GM11168 (cell line): ENCODE data around the gene EDRF1.

Experiments
- in situ Hi-C: fragments of 300-500 bp; cut with MboI; formaldehyde crosslinking; loops from one replicate; pipeline ENCODE4 v1.12.0; 2022; ENCODE audit warnings: low sequenced_read_pairs; ENCODE audit not compliant: unreplicated experiment

The EDRF1 gene

DNA sequence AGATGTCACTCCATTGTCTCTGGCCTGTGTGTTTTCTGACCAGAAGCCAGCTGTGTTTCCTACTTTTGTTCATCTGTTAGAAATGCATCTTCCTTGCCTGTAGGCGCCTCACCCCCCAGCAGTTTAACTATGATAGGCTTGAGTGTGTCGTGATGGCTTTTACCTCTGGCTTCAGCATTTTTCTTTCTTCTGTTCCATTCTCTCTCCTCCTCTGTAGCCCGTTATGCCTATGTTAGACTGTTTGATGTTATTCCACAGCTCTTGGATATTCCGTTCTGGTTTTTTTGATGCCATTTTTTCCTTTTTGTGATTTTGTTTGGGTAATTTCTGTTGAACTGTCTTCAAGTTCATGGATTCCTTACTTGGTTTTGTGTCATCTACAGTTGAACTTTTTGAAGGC, 38.2 kb downstream of the EDRF1 start:
- in situ Hi-C loops: no loop called here

DNA sequence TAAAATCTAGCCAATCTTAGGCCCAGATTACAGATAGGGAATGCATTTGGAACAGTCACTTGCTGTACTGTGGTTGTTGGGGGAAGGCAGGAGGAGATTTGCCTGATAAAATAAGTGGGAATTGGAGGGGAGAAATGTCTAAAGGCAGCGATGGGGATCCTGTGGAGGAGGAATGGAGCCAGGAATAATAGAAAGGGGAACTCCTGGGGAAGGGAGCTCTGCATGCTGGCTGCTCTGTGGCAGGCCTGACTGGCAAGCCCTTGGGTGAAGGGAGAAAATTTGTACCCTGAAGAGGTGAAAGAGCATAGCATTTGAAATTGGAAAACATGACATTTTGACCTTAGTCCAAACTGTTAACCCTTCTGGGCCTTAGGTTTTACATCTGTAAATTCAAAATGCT, 42.5 kb downstream of the EDRF1 start:
- in situ Hi-C loops: no loop called here

DNA sequence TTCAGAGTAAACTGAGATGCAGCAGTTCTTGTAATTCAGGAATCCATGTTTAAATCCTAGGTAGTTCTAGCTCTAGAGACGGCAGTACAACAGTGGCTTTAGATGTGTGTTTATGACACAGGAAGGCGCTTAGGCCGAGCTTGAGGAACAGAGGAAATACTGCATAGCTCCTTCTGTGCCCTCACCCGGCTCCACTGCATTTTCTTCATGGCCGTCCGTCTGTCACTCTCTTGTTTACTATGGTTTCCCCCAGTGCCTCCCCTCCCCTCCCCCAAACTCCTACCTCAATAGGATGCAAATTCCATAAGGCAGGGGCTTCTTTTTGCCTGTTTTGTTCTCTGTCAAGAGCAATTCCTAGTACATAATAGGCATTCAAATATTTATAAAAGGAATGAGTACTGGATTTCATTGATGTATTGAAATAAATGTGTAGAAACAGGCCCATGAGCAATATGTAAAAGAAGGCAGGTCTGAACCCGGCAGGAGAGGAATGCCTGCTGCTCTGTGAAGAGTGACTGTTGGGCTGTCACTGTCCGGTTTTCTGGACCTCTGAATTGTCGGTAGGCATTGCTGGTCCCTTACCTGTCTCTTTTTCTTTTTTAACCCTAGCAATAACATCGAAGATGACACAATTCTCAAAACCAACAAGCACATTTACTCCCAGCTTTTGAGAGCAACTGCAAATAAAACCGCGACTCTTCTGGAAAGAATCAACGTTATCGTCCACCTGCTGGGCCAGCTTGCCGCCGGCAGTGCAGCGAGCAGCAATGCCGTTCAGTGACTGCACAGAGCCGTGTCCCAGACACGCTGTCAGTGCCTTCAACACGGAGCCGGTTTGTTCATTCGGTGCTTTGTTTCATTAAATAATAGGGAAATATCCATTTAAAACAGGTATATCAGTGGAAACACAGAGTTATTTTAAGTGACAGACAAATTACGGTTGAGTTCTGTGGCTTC, 43.5 kb downstream of the EDRF1 start:
- in situ Hi-C loops: no loop called here

DNA sequence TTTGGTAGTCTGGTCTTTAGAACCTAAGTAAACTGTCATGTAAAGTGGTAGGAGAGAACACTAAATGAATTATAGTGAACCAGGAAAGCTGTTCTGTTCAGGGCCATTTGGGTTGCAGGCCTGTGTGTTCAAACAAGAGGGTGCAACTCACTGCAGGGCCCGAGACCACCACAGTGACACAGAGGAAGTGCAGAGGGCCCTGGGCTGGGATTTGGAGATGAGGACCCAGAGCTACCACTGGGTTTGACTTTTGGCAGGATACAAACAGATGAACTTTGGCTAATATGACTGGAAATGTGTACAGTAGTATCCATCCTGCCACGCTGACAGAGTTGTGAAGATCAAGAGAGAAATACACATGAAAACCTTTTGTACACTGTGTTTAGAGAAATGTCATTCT, 46.3 kb downstream of the EDRF1 start:
- in situ Hi-C loops: no loop called here

DNA sequence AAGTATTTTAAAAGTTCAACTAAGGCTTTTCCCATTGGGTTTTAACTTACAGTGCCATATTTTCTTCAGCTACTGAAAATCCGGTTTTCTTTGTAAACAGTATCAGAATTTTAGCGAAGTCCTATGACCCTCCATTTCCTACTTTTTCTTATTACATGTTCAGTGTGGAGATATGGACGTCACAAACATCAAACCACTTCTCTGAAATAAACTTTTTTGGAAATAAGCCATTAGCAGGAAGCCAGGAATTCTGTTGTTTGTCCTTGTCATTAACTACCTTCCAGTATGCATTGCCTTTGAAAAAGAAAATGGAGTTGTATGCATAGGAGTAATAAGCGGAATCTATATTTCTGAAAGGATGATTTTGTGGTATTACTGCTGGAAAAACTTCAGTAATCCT, 47.0 kb downstream of the EDRF1 start:
- in situ Hi-C loops: no loop called here

DNA sequence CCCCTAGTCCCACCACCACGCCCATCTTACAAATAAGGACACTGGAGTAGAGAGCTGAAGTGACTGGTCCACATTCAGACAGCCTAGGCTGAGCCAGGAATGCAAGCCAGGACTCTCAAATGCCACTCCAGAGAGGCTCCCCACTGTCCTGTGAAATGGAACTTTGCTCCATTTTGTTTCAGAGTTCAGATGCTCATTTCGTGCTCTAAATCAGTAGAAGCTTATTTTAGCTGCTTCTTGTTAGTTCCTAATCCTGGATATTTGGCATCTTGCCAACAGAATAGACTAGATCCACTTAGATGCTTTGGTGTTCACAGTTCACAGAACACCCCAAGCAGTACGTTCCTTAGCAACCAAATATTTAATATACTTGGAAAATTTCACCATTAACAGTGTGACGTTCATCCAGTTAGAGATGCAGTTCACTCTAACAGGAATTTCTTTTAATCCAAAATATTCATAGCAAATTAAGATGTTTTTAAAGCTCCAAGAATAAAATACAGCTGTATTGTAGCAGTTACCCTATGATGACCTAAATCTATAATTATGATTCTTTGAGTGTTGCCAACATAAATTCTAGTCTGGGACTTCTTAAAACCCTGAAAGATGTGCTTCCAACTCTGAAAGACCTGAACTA, 48.8 kb downstream of the EDRF1 start:
- in situ Hi-C loops: no loop called here

DNA sequence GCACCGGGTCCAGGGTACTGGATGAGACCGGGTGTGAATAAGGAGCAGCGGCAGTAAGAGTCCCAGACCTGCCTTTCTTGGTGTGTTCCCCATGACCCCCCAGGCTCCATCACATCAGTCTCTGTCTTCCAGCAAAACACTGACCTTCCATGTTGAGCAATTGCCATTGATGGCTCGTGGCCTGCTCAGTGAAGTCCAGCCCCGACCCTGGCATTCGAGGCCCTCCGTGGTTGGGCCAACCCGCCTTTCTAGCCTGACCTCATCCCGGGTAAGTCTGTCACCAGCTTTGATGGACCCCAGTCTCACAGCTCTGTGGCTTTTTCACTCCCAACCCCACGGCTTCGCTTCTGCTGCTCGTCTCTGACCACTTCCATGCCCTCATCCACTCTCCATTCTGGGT, 49.7 kb downstream of the EDRF1 start:
- in situ Hi-C loops: no loop called here

DNA sequence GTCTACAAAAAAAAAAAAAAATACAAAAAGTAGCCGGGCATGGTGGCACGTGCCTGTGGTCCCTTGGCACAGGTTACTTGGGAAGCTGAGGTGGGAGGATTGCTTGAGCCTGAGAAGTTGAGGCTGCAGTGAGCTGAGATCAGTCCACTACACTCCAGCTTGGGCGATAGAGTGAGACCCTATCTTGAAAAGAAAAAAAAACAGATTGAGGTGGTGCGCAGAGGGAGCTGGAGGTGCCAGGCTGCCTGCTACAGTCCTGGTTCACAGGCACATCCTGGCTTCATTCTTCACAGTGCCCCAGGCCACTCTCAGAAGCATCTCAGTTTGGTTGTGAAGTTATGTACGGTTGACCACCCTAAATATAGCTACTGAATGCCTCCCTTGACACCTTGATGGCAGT, 51.3 kb downstream of the EDRF1 start:
- in situ Hi-C loops: no loop called here

DNA sequence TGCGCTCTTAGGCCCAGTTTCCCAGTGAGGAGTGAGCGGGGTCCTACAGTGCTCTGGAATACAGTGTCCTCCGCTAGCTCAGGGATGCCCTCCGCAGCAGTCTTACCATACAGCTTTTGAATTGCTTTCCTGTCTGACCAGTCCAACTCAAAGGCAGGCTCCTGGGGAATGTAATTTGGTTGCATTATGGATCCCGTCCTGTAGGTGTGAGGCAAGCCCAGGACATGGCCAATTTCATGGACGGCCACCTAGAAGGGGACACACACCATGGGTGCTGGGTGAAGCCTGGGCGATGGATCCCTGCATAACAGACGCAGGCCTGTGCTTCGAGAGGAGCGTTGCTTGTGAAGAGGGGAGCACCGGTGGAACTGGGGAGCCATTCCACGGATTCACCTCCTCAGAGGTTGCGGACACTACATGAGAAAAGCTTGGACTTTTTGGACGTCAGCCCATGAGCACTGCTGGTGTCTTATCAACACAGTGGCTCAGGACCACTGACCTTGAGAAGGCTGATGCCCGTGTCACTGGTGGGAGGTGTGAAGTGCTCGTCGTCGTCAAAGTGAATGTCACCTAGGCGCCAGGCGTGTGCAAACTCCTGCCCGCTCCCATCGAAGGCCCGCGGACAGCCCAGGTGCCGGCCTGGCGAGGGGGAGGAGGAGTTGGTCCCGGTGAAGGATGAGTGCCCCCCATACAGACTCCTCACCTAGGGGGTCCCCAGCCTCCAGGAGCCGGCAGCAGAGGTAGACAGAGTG, 52.8 kb downstream of the EDRF1 start:
- in situ Hi-C loops: no loop called here

DNA sequence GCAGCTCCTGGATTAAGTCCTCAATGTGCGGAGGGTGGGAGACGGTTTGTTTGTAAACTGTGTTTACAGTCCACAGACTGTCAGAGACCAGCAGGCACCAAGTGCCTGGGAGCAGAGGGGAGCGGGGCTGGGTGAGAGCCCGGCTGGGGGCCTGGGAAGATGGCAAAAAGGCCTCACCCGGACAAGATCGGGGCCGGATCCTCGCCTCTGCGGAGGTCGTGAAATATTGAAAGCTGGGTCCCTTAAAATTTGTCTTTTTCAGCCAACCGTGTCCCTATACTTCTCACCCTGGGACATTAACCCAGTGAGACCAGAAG, 53.3 kb downstream of the EDRF1 start:
- in situ Hi-C loops: no loop called here

DNA sequence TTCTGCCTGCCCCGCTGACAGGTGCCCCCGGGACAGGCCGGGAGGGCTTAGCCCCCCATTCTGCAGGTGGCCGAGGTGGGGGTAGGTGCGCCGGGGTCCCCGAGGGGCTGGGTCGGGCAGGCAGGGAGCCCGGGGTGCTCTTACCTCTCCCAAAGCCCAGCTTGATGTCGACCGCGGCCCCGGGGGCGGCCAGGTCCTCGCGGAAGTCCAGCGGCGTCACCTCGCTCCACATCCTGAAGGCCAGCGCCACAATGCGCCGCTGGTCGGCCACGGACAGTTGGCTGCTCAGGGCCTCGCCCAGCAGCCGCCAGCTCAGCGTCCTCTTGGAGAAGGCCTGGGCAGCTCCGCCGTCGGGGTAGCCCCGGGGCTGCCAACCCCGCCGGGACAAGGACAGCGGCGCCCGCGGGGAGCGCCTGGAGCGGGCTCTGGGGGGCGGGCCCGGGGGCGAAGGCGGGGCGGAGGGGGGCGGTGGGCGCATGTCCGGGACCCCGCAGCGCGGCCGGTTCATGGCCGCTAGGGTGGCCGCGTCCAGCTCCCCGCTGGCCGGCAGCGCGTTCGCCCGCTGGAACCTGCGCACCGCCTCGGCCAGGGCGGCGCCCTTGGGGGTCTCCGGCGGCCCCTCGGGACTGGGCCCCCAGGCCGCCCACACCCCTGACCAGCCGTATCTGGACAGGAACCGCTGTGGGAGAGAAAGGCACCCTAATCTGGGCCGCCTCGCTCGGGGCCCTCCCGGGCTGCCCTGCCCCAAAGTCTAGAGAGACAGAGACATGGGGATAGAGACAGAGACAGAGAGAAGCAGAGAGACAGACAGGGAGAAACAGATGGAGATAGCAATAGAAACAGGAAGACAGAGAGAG, 54.4 kb downstream of the EDRF1 start:
- in situ Hi-C loops: no loop called here

DNA sequence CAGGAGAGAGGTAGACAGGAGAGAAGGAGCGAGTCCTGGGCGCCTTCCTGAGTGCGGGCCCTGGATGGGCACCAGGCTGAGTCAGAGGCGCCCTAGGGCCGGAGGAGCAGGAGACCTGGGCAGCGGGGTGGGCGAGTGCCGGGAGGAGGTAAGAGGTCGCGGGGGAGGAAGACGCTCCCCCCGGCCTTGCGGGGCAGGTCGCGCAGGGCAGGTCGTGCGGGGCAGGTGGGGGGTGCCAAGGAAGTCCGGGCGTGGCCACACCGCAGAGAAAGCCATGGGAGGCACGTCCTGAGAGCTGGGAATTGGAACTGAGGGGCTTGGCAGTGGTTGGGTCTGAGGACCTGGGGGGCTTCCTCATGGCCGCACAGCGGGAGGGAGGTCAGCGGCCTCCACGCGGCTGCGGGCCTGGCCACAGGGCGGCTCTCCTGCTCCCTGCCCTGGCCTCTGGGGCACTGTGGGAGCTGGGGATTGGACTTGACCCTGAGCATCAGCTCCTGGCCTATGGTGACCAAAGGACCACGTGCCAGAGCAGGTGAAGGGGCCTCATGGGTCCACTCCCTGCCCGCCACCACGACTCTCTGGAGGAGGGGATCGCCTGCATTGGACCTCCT, 55.2 kb downstream of the EDRF1 start:
- in situ Hi-C loops: no loop called here

DNA sequence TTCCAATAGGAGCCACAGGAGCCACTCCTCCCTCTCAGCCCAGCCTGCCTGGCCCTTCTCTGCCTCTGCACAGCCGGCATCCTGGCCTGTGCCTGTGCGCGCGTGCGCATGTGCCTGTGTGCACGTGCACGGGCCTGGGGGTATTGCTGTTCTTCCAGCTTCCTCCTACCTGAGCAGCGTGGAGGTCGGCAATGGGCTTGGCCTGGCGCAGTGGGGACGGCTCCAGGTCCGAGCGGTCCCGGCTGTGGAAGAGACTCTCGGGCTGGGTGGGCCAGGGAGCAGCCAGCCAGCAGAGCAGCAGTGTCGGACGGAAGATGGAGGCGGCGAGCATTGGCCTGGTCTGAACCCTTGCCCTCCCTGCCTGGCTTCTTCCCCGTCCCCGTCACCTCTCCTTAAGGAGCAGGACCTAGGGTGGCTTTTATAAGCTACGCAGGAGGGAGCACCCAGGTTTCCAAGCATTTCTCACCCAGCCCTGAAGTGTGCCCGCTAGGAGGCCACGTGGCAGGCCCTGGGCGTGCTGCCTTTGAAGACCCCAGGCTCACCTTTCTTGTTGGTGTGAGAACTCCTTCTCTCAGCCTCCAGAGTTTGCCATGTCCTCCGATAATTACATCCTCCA, 56.1 kb downstream of the EDRF1 start, which contains the start of gene MMP21:
Gene MMP21 (minus strand): TSS at position 331 of the 616 bp plus-strand sequence. CDS start 0 bp downstream, at position 331.
- in situ Hi-C loops: no loop called here

DNA sequence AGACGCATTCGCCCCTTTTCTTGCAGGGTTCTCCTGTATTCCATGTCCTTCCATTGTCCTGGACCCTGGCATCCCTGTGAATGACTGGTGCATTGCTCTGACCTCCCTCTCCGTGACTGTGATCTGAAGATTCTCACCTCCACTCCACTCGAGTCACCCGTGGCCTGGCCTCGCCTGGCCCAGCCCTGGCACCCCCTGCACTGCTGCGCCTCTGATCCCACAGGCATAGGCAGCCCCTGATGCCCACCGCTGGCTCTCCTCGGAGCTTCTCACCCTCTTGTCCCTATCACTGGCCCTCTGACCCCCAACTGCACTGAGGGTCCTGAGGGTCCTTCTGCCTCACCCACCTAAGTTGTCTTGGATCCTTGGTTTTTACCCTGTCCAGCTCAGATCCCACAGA, 58.3 kb downstream of the EDRF1 start:
- in situ Hi-C loops: no loop called here

DNA sequence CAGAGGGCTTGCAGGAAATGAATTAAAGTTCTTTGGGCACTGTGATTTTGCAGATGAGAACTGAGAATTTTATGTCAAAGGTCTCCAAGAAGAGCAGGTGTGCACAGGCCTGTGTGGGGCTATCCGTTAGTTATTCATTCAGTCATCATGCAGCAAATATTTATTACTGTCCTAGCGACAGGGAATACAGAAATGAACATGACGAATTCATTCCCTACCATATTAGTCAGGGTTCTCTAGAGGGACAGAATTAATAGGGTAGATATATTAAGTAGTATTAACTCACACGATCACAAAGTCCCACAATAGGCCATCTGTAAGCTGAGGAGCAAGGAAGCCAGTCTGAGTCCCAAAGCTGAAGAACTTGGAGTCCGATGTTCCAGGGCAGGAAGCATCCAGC, 59.0 kb downstream of the EDRF1 start:
- in situ Hi-C loops: no loop called here

DNA sequence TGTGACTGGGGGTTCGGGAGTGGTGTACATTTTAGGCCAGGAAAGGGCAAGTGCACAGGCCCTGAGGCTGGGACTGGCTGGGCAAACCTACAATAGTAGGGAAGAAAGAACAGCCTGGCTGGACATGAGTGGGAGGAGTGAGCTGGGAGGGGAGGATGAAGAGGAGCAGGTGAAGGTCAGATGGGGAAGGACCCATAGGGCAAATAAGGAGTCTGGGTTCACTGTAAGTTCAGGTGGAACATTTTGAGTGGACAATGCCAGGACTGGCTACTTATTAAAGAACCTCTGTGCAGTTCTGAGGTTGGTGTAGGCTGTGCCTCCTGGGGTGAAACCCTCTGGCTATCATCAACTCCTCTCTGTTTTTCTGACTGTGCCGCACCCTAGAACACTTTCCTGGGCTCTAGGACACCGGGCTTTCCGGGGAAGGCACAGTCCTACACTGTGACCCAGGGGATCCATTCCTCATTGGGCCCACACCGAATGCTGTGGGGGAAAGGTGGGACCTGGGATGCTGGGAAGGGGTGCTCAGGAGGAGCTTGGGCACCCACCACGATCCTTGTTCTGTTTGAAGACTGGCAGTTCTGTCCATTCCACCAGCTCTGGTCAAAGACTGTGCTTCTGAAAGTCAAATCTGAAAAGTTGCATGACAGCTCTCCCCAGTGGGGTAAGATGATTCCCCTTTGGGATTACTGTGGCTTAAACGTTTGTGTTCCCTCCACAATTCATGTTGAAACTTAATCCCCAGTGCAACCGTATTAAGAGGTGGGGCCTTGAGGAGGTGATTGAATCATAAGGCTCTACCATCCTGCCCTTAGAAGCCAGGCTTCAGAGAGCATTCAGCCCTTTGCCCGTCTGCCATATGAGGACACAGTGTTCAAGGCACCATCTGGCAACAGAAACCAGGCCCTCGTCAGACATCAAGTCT, 60.2 kb downstream of the EDRF1 start:
- in situ Hi-C loops: no loop called here

DNA sequence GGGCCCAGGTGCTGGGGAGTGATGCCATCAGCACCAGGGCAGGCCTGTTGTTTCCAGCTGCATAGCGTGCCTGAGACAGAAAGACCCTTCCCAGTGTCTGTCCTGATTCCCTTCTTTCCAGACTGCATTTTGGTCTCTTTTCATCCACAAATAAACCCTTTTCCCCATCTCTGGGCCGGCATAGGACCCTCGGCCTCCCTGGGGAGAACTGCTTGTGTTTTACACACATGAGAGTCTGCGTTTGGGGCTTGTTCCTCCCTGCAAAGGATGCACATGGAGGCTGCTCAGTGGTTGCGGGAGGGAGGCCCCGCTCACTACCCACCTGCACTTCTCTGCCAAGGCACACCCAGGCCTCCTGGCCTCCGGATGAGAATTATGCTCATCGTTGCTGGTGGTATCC, 61.9 kb downstream of the EDRF1 start:
- in situ Hi-C loops: no loop called here

DNA sequence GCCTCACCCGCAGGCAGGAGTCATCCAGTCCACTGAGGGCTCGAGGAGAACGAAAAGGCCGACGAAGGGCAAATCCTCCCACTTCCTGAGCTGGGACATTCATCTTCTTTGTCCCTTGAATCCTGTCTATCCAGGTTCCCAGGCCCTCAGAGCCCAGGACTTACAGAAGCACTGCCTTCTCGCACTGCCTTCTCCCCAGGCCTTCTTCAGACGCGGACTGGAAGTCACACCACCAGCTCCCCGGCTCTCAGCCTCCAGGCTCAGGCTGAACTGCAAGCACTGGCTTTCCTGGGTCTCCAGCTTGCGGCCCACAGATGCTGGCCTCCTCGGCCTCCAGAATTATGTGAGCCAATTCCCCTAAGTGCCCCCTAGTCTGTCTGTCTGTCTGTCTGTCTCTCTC, 62.5 kb downstream of the EDRF1 start:
- in situ Hi-C loops: no loop called here
